Endothelial cell (in vitro differentiated cells): ENCODE results near the gene CCDC190. TPM values are rescaled to one million over a fixed set of nuclear protein-coding genes. Genes with fewer than 3 reads are reported as not detected.

Experiments used
- DNase-seq: peaks from one replicate; pipeline ENCODE4 v3.0.0; 2021; ENCODE audit warnings: low spot score
- H3K27ac Mint-ChIP-seq: one replicate; pipeline ENCODE4 v1.8.0; 2021; ENCODE audit warnings: mixed read lengths, inconsistent platforms; ENCODE audit not compliant: unreplicated experiment
- H3K27me3 Mint-ChIP-seq: one replicate; pipeline ENCODE4 v1.8.0; 2021; ENCODE audit warnings: mild to moderate bottlenecking, moderate library complexity, mixed read lengths, inconsistent platforms; ENCODE audit not compliant: unreplicated experiment
- H3K36me3 Mint-ChIP-seq: one replicate; pipeline ENCODE4 v1.8.0; 2021; ENCODE audit warnings: mild to moderate bottlenecking, low read depth, mixed read lengths, inconsistent platforms; ENCODE audit not compliant: unreplicated experiment
- H3K4me1 Mint-ChIP-seq: one replicate; pipeline ENCODE4 v1.8.0; 2021; ENCODE audit warnings: mild to moderate bottlenecking, mixed read lengths, inconsistent platforms; ENCODE audit not compliant: unreplicated experiment
- H3K4me3 Mint-ChIP-seq: one replicate; pipeline ENCODE4 v1.8.0; 2021; ENCODE audit warnings: mild to moderate bottlenecking, mixed read lengths, inconsistent platforms; ENCODE audit not compliant: unreplicated experiment
- H3K9me3 Mint-ChIP-seq: one replicate; pipeline ENCODE4 v1.8.0; 2021; ENCODE audit warnings: mixed read lengths, inconsistent platforms; ENCODE audit not compliant: unreplicated experiment
- CTCF ChIP-seq: fragments of 200-600 bp; sonication (generic); IDR thresholded peaks from one replicate; pipeline ENCODE4 v1.5.0; 2021; ENCODE audit warnings: antibody characterized with exemption; ENCODE audit not compliant: unreplicated experiment
- long read RNA-seq: library from polyadenylated mRNA; unstranded; transcript quantifications from one replicate; pipeline ENCODE4 v2.0.0, GENCODE V29; 2020; ENCODE audit not compliant: unreplicated experiment
- total RNA-seq: library from RNA; stranded (reverse); fragmentation: NEBNext Ultra II Directional; extraction: Animal tissue kit (Norgen Biotek cat#: 25700); gene quantifications from one replicate; pipeline ENCODE4 v1.2.1, GENCODE V29; 2021; ENCODE audit not compliant: unreplicated experiment

Gene CCDC190
- total RNA-seq: not detected
- long read RNA-seq: 0 reads

- Mint-ChIP-seq H3K9me3 (no peaks in the 10 kb centered on the region), H3K36me3 (no peaks in the 10 kb centered on the region), H3K27me3 (peaks cover 1% of the 10 kb centered on the region), H3K4me3 (no peak within 1 kb of the TSS), H3K4me1 (peaks cover 3% of the 10 kb centered on the region), H3K27ac (peak within 1 kb of the TSS; percentile 22)
- no peak for TF ChIP-seq CTCF
- no peak for DNase-seq
Measured at GRCh38 chr1:162861101-162861500, at the start of gene CCDC190. TSS of gene CCDC190 (minus strand) at chr1:162861175. CDS start at chr1:162859646, 1,529 bp downstream.

GRCh38 chr1:162910161-162910560 is 49.2 kb upstream of the CCDC190 start:
- H3K9me3 Mint-ChIP-seq: peaks cover 5% of the 10 kb centered on the region
- no peak for TF ChIP-seq CTCF
- H3K4me3 Mint-ChIP-seq: no peak overlapping the region
- H3K27me3 Mint-ChIP-seq: no peaks in the 10 kb centered on the region
- DNase-seq: no peak
- H3K4me1 Mint-ChIP-seq: no peaks in the 10 kb centered on the region
- peaks cover 4% of the 10 kb centered on the region for H3K36me3 Mint-ChIP-seq
- H3K27ac Mint-ChIP-seq: no peak overlapping the region

GRCh38 chr1:162908780-162909179 is 47.8 kb upstream of the CCDC190 start:
- Mint-ChIP-seq H3K4me1 (no peaks in the 10 kb centered on the region), H3K4me3 (no peak overlapping the region)

GRCh38 chr1:162908236-162908635 is 47.3 kb upstream of the CCDC190 start:
- TF ChIP-seq CTCF: no peak
- Mint-ChIP-seq H3K4me3 (no peak overlapping the region), H3K9me3 (peaks cover 5% of the 10 kb centered on the region), H3K27ac (no peak overlapping the region), H3K27me3 (no peaks in the 10 kb centered on the region), H3K36me3 (peaks cover 4% of the 10 kb centered on the region), H3K4me1 (no peaks in the 10 kb centered on the region)
- no peak for DNase-seq

More at GRCh38 chr1:162908780-162909179, 47.8 kb upstream of the CCDC190 start:
- Mint-ChIP-seq H3K36me3 (peaks cover 4% of the 10 kb centered on the region), H3K9me3 (peaks cover 5% of the 10 kb centered on the region), H3K27me3 (no peaks in the 10 kb centered on the region), H3K27ac (no peak overlapping the region)
- no peak for DNase-seq
- TF ChIP-seq CTCF: no peak

GRCh38 chr1:162906485-162906884 is 45.5 kb upstream of the CCDC190 start:
- H3K27me3 Mint-ChIP-seq: no peaks in the 10 kb centered on the region
- DNase-seq: no peak
- H3K27ac Mint-ChIP-seq: no peak overlapping the region
- no peaks in the 10 kb centered on the region for H3K36me3 Mint-ChIP-seq
- H3K4me1 Mint-ChIP-seq: no peaks in the 10 kb centered on the region
- no peak for TF ChIP-seq CTCF
- H3K4me3 Mint-ChIP-seq: no peak overlapping the region
- H3K9me3 Mint-ChIP-seq: no peaks in the 10 kb centered on the region
